ENCODE measurements around the gene GAS6. TPM values are rescaled to one million over a fixed set of nuclear protein-coding genes. Genes with fewer than 3 reads are reported as not detected.

GAS6 gene
- total RNA-seq, 1 donor from 2014 or later, result 70.0 TPM

GRCh38 chr13:113822956-113823744, 40.7 kb downstream of the GAS6 start:
- FAIRE-seq (no peak), DNase-seq (ENCODE audit: low read depth) (no peak)
- no peak for TF ChIP-seq CTCF (IDR thresholded peaks at IDR 0.05; ENCODE audit: insufficient read depth, low read length, severe bottlenecking)
- peaks cover 18% of the 10 kb centered on the region for H3K36me3 ChIP-seq (ENCODE audit: control insufficient read depth, insufficient read depth, low read length)
- H3K4me3 ChIP-seq (ENCODE audit: low read depth, low read length), result no peak overlapping the region
- H3K27me3 ChIP-seq (ENCODE audit: control insufficient read depth, insufficient read depth, low read length), result no peaks in the 10 kb centered on the region

GRCh38 chr13:113822266-113822665, 41.6 kb downstream of the GAS6 start:
- H3K27me3 ChIP-seq (ENCODE audit: control insufficient read depth, insufficient read depth, low read length), result no peaks in the 10 kb centered on the region
- H3K36me3 ChIP-seq (ENCODE audit: control insufficient read depth, insufficient read depth, low read length), result peaks cover 13% of the 10 kb centered on the region
- no peak for DNase-seq (ENCODE audit: low read depth)
- no peak for FAIRE-seq
- no peak overlapping the region for H3K4me3 ChIP-seq (ENCODE audit: low read depth, low read length)
- no peak for TF ChIP-seq CTCF (IDR thresholded peaks at IDR 0.05; ENCODE audit: insufficient read depth, low read length, severe bottlenecking)

- no peak for DNase-seq (ENCODE audit: low read depth)
- no peaks in the 10 kb centered on the region for H3K27me3 ChIP-seq (ENCODE audit: control insufficient read depth, insufficient read depth, low read length)
- H3K4me3 ChIP-seq (ENCODE audit: low read depth, low read length), result no peak overlapping the region
- no peak for FAIRE-seq
- peaks cover 10% of the 10 kb centered on the region for H3K36me3 ChIP-seq (ENCODE audit: control insufficient read depth, insufficient read depth, low read length)
- TF ChIP-seq CTCF (IDR thresholded peaks at IDR 0.05; ENCODE audit: insufficient read depth, low read length, severe bottlenecking), result no peak
Observed at GRCh38 chr13:113821847-113822246, 42.0 kb downstream of the GAS6 start.

GRCh38 chr13:113820813-113821651, 42.8 kb downstream of the GAS6 start:
- no peak overlapping the region for H3K4me3 ChIP-seq (ENCODE audit: low read depth, low read length)
- DNase-seq (ENCODE audit: low read depth), result peak; percentile 82
- no peak for FAIRE-seq
- H3K27me3 ChIP-seq (ENCODE audit: control insufficient read depth, insufficient read depth, low read length), result no peaks in the 10 kb centered on the region
- peaks cover 10% of the 10 kb centered on the region for H3K36me3 ChIP-seq (ENCODE audit: control insufficient read depth, insufficient read depth, low read length)
- no peak for TF ChIP-seq CTCF (IDR thresholded peaks at IDR 0.05; ENCODE audit: insufficient read depth, low read length, severe bottlenecking)

- Histone ChIP-seq H3K36me3 (ENCODE audit: control insufficient read depth, insufficient read depth, low read length) (peaks cover 8% of the 10 kb centered on the region), H3K27me3 (ENCODE audit: control insufficient read depth, insufficient read depth, low read length) (no peaks in the 10 kb centered on the region), H3K4me3 (ENCODE audit: low read depth, low read length) (no peak overlapping the region)
- no peak for FAIRE-seq
- DNase-seq (ENCODE audit: low read depth), result no peak
- TF ChIP-seq CTCF (IDR thresholded peaks at IDR 0.05; ENCODE audit: insufficient read depth, low read length, severe bottlenecking), result no peak
Observed at GRCh38 chr13:113819731-113820715, 43.9 kb downstream of the GAS6 start.
